Activated gamma-delta T cell treated with anti-CD3 and anti-CD28 coated beads, Interleukin-2, amount 50 U/mL, for 16 hours (primary cell): ENCODE data around the gene JADE3.

Experiments
- DNase-seq: peaks from one replicate; pipeline ENCODE4 v3.0.0-alpha.2; 2020; ENCODE audit warnings: low read depth

JADE3 gene

DNA sequence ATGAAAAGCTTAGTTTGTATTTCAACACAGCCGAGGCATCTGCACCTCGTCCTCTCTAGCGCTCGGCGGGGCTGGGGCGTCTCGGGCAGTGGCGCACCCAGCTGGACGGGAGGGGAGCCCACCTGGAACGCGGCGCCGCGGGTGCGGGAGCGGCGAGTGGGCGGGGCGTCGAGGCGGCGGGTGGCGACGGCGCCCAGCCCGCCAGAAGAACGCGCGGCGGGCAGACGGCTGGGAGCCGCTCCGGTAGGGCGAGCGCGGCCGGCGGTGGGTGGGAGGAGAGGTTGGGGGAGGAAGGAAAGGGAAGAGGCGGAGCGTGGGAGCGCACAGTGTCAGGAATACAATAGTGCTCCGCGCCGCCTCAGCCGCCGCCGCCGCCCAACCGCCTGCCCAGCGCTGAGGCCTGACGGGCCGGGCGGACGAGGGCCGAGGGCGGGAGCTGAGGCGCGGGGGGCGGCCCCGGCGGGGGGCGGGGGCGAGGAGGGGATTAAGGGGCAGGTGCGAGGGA lies at the start of gene JADE3:
Gene JADE3 (plus strand): TSS at position 324 of the 505 bp plus-strand sequence. CDS start 72,474 bp downstream, outside the sequence.
- DNase-seq, result no peak

DNA sequence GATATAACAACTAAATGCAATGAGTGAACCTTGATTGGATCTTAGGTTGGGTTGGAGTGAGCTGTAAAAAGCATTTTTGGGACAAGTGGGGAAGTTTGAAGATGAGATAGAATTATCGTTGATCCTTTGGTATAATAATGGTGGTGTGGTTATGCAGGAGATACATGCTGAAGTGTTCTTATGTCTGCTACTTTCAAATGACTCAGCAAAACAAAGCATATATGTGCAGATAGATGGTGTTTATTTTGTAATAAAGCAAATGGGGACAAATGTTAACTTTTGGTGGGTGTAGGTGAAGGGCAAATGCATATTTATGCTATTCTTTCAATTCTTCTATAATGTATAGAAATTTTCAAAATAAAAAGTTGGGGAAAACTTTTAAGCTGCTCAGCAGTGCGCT lies 49.1 kb upstream of the JADE3 start:
- no peak for DNase-seq

DNA sequence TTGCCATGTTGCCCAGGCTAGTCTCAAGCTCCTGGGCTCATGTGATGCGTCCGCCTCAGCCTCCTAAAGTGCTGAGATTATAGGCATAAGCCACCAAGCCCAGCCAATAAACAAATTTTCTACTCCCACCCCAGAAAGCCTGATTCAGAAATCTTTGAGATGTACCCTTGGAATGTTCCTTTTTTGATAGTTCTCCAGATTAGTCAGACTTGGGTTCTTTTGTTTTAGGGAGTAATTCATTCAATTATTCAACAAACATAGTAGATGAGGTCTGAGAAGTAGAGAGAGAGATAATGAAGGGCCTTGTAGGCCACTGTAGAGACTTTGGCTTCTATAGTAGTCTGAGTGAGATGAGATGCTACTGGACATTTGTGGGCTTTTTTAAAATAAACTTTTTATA lies 47.6 kb upstream of the JADE3 start:
- no peak for DNase-seq

DNA sequence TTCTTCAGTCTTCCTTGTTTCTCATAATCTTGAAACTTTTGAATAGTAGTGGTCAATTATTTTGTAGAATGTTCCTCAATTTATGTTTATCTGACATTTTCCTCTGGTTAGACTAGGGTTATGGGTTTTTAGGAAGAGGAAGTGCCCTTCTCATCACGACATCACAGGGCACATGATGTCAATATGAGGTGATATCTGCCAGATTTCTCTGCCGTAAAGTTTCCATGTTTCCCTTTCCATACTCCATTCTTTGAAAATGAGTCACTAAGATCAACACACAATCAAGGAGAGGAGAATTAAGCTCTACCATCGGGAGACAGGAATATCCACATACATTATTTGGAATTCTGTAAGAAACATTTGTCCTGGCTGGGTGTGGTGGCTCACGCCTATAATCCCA lies 46.9 kb upstream of the JADE3 start:
- no peak for DNase-seq

DNA sequence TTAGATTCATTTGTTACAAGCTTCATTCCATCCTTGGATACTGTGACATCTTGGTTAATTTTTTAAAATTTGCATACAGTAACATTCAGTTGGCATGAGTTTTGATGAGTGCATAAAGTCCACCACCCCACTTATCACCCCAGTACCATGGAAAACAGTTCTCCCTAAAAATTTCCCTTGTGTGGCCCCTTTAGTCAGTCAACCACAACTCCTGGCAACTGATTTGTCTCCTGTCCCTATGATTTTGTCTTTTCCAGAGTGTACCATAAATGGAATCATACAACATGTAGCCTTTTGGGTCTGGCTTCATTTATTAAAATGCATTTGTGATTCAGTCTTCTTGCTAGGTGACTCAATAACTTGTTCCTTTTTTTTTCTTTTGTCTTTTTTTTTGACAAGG lies 45.5 kb upstream of the JADE3 start:
- no peak for DNase-seq

DNA sequence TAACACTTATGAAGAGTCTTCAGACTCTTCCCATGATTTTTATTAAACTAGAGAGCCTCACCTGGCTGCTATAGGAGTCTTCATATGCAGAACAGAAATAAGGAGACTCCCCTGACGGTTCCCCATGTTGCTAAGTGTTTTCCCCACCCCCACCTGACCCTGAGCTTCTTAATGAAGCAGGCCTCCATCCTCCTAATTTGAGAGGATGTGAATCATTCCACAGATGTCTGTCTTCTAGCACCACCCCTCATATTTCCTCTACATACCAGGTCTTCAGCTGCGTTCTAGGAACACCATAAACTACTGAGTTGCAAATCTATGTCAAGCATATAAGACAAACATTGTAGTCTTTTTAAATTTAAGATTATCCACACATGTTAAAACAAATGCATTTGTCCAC lies 38.5 kb upstream of the JADE3 start:
- DNase-seq, result no peak

DNA sequence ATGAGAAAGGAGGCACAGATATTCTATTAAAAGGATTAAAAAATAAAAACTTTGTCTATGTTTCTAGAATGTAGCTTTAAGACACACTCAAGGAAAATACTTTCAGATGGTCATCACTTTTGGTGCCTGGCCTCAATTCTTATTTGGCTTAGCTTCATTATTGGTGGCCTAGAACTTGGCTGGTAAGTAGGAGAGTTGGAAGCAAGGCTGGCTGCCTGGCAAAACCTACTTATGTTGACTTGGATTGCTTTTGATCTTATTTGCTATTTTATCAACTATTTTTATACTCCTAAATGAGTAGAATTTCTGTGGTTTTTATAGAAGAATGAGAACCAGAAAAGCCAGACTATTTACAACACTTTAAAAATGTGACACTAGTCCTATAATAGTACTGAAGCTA lies 35.3 kb upstream of the JADE3 start:
- DNase-seq, result no peak

DNA sequence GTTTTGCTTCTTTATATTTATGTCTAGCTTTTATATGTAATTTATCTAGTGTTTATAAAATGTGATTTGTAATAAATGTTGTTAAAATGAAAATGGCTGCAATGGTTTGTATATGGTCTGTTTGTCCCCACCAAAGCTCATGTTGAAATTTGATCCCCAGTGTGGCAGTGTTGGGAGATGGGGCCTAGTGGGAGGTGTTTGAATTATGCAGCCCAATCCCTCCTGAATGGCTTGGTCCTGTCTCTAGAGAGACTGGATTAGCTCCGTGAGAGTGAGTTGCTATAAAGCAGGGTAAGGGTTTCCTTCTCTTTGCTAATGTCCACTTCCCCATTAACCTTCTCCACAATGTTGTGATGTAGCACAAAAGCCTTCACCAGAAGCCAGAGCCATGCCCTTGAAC lies 30.0 kb upstream of the JADE3 start:
- no peak for DNase-seq

DNA sequence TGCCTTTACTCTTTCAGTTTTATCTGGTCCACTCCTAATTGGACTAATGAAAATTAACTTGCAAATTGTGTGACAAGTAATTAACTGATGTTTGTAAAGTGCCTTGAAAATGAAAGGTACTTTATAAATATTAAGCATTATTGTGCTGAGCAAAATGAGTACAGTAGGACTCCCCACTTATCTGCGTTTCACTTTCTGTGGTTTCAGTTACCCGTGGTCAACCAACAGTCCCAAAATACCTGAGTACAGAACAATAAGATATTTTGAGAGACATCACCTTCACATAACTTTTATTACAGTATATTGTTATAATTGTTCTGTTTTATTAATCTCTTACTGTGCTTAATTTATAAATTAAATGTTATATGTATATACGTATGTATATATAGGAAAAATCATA lies 27.4 kb upstream of the JADE3 start:
- DNase-seq, result no peak

DNA sequence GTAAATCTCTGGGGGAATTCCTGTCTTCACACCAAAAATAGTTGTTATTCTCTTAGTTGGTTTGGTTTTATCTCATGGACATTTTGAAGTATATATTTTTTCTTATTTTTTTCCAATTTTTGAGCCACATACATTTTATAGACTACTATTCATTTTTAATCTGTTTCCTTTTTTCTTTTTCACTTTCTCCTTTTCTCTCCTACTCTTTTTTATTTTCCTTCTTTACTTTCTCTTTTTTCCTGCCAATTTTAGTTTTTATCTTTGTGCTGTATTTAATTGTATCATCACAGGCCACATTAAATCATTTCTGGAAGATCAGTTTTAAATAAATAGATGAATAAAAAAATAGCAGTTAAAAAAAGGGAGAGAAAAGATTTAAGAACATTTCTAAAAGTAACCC lies 14.0 kb upstream of the JADE3 start:
- DNase-seq, result no peak

DNA sequence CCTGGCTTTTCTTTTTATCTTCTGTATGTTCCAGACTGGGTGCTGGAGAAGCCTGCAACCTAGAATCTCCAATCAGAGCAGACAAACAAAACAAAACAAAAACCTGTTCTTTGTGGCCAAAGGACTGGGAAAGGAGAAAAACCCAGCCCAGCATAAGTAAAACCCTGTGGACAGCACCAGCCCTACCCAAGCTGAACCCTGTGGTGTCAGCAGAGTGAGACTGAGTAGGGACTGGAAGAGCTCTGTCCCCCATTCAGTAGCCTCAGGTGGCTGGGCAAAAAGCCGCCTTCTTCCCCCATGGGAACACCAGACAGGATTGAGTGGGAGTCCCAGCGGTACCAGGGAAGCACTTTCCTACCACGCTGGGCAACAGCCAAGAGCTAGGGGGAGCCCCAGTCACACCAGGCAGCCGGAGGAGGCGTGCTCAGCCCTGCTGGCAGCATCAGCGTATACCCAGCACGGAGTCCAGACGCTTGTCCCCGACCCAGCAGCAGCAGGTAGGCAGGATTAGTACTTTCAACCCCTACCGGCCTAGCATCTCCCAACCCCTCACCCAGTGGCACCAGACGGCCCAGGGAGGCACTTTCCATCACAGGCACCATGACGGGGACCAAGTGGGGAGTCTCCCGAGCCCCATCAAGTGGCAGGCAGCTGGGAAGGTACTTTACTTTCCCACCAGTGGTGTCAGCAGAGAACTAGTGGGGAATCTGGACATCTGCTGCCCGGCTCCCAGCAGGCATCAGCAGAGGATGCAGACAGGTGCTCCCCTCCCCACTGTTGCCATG lies 8.6 kb upstream of the JADE3 start:
- DNase-seq, result peak; percentile 21

DNA sequence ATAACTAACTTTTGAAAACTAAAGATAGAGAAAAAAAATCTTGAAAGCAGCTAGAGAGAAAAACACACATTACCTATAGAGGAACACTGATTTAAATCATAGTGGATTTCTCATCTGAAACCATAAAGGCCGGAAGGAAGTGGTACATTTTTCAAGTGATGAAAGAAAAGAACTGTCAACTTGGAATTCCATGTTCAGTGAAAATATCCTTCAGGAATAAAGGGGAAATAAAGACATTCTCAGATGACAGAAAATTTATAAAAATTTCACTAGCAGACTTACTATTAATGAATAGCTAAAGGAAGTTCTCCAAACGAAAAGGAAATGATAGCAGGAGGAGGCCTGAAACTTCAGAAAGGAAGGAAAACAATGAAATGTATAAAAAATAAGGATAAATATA lies 7.6 kb upstream of the JADE3 start:
- no peak for DNase-seq

DNA sequence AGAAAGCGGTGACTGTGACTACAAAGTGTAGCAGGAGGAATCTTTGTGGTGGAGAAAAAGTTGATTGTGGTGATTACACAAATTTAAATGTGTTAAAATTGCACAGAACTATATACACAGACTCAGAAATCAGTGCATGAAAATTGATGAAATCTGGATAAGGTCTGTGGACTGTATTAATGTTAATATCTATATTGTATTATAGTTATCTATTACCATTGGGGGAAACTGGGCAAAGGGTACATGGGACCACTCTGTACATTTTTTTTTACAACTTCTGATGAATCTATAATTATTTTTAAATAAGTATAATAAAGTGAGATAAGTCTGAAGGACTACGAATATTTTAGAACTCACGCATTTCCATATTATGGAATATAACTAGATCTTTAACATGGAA lies 1.8 kb upstream of the JADE3 start:
- no peak for DNase-seq

DNA sequence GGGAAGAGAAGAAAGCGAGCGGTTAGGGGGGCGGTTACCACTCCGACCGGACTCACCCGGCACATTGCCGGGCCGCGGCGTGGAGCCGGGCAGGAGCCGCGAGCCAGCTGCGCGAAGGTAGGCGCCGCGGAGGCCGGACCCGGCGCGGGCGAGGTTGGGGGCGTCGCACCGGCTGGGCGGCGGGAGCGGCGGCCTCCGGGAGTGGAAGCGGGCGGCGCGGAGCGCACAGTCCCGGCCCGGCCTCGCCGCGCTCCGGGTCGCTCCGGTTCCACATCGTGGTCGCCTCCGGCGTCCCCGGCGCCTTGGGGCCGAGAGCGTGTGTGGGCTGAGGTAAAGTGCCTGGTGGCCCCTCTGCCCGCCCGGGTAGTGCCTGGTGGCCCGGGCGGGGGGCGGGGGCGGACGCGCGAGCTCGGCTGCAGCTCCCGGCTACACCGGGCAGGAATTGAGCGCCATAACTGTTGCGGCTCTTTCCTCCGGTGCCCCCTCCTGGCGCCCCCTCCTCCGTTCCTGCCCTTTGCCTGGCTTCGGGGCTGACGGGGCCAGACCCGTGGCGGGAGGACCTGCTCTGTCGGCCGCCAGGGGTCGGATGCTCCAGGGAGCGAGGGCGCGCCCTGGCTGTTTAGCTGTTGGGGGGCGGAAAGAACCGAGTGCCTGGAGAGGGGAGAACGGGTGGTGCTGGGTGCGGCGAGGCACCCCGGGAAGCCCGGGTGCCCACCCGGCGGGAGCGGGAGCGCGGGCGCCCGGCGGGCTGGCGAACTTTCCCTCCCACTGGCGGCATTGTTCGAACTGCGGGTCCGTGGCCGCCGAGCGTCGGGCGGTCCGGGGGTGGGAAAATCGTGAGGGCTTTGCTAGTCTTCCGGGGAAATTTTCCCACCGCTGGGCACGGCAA lies 626 bp downstream of the JADE3 start:
- no peak for DNase-seq

DNA sequence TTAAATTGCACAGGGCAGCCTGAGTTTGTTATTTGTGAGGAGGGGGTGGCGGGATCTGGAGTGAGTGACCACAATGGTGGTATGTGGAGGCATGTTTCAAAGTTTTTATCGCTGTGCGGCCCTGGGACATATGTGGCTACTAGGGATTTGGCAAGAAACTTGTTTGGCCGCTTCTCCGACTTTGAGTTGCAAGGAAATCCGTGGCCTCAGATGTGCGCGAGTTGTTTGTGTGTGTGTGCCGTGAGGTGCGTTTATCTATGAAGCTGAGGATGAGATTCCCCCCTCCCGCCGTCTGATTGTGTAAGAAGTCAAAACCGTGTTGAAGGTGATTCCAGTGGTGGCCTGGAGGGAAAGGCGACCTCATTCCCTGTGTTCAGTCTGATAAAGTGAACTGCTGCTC lies 1.4 kb downstream of the JADE3 start:
- DNase-seq, result no peak

DNA sequence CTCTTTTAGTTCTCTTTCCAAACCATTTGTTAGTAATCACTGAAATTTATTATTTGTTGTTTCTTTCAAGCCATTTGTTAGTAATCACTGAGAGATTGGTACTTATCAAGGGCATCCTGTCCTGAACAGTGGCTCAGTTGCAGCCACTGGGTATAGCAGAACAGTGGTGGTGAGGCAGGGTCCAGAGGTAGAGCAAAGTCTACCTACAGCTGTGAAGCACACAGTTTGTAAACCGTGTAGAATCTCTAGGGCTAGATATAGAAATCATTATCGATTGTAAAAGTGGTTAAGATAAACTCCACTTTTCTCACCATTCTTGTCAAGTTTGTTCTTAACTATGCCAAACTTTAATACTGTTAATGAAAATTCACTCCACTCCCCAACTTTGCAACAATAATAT lies 4.1 kb downstream of the JADE3 start:
- no peak for DNase-seq

DNA sequence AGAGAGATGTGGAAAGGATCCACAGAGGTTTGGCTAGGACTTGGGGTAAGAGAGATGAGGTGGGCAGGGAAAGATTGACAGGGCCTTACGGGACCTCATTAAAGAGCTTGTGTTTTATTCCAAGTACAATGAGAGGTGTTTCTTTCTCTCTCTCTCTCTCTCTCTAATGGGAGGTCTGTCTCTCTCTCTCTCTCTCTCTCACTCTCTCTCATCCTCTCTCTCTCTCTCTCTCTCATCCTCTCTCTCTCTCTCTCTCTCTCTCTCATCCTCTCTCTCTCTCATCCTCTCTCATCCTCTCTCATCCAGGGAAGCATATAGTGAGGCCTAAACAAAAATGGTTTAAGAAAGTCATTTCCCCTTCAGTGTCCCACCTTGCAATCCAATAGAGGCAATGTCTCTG lies 5.4 kb downstream of the JADE3 start:
- DNase-seq, result no peak

DNA sequence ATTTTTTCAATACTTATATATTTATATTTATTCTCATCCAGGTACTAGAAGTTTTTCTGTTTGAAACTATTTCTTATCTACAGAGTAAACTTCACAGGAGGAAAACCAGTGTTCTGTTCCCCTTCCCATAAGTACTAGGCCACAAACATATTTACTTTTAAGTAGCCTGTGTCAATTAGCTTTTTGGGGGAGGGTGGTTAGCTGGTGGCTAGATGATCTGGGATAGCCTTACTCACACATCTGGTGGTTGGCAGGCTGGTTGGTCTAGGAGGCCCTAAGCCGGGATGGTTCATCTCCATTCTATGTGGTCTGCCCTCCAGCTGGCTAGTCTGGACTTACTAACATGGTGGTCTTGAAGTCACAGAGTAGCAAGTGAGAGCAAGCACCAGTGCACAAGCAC lies 6.2 kb downstream of the JADE3 start:
- no peak for DNase-seq

DNA sequence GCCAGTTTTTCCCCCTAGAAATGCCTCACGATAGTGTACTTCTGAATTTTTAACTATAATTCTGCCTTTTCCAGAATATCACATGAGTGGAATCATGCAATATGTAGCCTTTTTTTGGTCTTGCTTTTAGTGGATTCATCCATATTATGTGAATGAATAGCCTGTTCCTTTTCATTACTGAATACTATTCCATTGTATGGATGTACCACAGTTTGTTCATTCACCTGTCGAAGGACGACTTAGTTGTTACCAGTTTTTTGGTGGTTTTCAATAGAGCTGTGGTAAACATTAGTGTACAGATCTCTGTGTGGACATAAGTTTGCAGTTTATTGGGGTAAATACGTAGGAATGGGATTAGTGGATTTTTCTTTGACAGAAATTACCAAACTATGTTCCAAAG lies 8.0 kb downstream of the JADE3 start:
- DNase-seq, result no peak

DNA sequence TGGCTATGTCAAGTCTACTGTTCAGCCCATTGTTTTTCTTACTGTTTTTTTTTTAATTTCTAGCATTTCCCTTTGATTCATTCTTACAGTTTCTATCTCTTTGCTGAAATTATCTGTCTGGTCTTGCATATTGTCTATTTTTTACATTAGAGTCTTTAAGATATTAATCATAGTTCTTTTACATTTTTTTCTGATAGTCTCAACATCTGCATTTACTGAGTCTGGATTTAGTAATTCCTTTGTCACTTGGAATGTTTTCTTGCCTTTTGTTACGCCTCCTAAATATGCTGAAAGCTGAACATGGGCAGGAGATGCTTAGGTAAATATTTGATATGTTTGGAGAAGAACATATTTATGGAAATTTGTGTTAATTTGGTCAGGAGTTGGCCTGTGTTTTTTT lies 10.4 kb downstream of the JADE3 start:
- DNase-seq, result no peak

DNA sequence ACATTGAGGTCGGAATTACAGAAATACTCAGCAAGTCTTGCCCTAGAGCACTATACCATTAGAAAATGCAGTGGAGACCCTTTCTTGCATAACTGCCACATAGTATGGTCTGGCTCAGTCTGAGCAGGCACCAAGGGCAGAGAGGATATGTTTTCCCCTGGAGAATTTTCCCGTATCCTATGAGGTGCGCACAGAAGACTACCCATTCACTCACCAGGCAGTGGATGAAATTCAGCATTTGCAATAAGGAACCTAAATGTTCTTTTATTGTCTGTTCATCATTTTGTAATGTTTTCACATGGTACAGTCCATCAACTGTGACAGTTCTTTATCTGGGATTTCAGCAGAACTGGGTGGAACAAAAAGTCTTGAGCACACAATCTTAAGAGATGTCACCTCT lies 15.5 kb downstream of the JADE3 start:
- no peak for DNase-seq

DNA sequence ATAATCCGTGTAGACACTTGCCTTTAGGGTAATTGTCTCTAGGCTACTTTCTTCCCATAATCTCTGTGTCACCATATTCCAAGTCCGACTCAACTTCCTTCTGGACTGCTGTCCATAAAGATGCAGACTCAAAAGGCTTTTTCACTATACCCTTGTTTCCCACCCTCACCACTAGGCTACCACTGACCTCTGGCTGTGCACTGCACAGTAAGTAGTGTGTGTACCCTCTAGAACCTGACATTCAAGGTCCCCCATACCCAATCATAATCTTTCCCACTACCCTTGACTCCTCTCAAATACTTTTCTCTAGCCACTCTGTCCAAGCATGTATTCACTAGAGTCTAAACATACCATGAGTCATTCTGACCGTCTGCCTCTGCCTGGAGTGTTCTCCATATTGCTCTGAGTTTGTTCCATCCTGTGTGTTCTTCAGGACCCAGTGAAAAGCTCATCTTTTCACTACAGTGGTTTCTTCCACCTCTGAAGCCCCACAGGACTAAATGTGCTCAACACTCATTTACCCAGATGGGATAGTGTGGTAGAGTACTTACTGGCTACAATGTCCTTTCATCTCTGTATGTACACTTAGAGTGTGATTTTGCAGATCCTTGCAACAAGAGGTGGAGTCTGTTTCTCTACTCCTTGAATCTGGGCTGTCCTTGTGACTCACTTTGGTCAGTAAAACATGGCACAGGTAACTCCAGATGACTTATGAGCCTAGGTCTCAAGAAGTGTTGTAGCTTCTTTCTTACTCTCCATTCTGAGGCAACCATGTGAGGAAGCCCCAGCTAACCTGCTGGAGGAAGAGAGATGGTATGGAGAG lies 17.4 kb downstream of the JADE3 start:
- DNase-seq, result no peak
